ENCODE results near the gene ROCK2. TPM values are rescaled to one million over a fixed set of nuclear protein-coding genes. Genes with fewer than 3 reads are reported as not detected.
"Not testable (repeated sequence)": the region's sequence is repeated elsewhere in the genome, so short reads cannot be mapped to it uniquely, and the experiment has no call there.

The ROCK2 gene
- total RNA-seq, 1 donor from 2014 or later = 61.4 TPM

GRCh38 chr2:11175293-11175795 lies 169.1 kb downstream of the ROCK2 start:
- peaks cover 3% of the 10 kb centered on the region for H3K36me3 Mint-ChIP-seq (ENCODE audit: low read depth)
- no peak overlapping the region for H3K4me3 Mint-ChIP-seq (ENCODE audit: unreplicated experiment)
- peak; percentile 33 for DNase-seq (ENCODE audit: low spot score)
- peak overlapping the region; percentile 84 for H3K27ac Mint-ChIP-seq (ENCODE audit: unreplicated experiment)
- peaks cover 23% of the 10 kb centered on the region for H3K4me1 Mint-ChIP-seq (ENCODE audit: low read depth)
- no peaks in the 10 kb centered on the region for H3K27me3 Mint-ChIP-seq (ENCODE audit: low read depth)
- no peaks in the 10 kb centered on the region for H3K9me3 Mint-ChIP-seq (ENCODE audit: low read depth)
- TF ChIP-seq CTCF (IDR thresholded peaks at IDR 0.05) = no peak

GRCh38 chr2:11174222-11174621 lies 170.2 kb downstream of the ROCK2 start:
- H3K27ac Mint-ChIP-seq (ENCODE audit: unreplicated experiment) = no peak overlapping the region
- H3K36me3 Mint-ChIP-seq (ENCODE audit: low read depth) = peaks cover 1% of the 10 kb centered on the region
- H3K9me3 Mint-ChIP-seq (ENCODE audit: low read depth) = no peaks in the 10 kb centered on the region
- no peak for TF ChIP-seq CTCF (IDR thresholded peaks at IDR 0.05)
- DNase-seq (ENCODE audit: low spot score) = no peak
- H3K27me3 Mint-ChIP-seq (ENCODE audit: low read depth) = no peaks in the 10 kb centered on the region
- H3K4me1 Mint-ChIP-seq (ENCODE audit: low read depth) = peaks cover 32% of the 10 kb centered on the region
- H3K4me3 Mint-ChIP-seq (ENCODE audit: unreplicated experiment) = no peak overlapping the region

DNA sequence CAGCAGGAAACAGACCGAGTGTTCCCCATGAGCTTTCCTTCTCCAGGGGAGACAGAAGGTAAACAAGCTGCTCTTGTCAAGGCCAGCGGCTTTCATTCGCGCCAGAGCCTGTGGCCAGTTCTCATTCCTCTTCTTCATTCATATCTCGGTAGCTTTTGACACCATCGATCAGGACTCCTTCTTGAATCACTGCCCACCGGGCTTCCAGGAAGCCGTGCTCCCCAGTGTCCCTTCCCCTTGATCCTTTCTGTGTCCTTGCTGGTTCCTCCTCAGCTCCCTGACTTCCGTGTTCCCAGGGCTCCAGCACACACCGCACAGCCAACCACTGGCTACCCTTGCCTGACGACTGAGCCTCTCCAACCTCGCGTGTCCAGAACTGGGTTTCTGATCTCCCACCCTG lies 175.1 kb downstream of the ROCK2 start:
- Mint-ChIP-seq H3K4me3 (ENCODE audit: unreplicated experiment) (no peak overlapping the region), H3K4me1 (ENCODE audit: low read depth) (peaks cover 17% of the 10 kb centered on the region), H3K9me3 (ENCODE audit: low read depth) (no peaks in the 10 kb centered on the region), H3K27me3 (ENCODE audit: low read depth) (no peaks in the 10 kb centered on the region), H3K36me3 (ENCODE audit: low read depth) (no peaks in the 10 kb centered on the region), H3K27ac (ENCODE audit: unreplicated experiment) (peak overlapping the region; percentile 80)
- no peak for TF ChIP-seq CTCF (IDR thresholded peaks at IDR 0.05)
- DNase-seq (ENCODE audit: low spot score) = peak; percentile 43

- Mint-ChIP-seq H3K4me3 (ENCODE audit: unreplicated experiment) (no peak overlapping the region), H3K27me3 (ENCODE audit: low read depth) (no peaks in the 10 kb centered on the region), H3K27ac (ENCODE audit: unreplicated experiment) (no peak overlapping the region), H3K9me3 (ENCODE audit: low read depth) (no peaks in the 10 kb centered on the region), H3K4me1 (ENCODE audit: low read depth) (peaks cover 17% of the 10 kb centered on the region), H3K36me3 (ENCODE audit: low read depth) (peaks cover 1% of the 10 kb centered on the region)
- TF ChIP-seq CTCF (IDR thresholded peaks at IDR 0.05) = no peak
- DNase-seq (ENCODE audit: low spot score) = peak; percentile 74
Observed at GRCh38 chr2:11168488-11168887, 175.9 kb downstream of the ROCK2 start.

DNA sequence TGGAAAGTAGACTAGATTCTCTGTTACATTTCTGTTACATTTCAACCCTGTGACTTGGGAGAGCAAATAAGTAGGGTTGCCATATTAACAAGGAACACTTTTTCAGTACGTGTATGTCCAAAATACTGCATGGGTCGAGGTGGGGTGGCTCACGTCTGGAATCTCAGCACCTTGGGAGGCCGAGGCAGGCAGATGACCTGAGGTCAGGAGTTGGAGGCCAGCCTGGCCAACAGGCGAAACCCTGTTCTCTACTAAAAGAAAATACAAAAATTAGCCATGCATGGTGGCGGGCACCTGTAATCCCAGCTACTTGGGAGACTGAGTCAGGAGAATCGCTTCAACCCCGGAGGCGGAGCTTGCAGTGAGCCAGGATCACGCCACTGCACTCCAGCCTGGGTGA lies 178.0 kb downstream of the ROCK2 start:
- Mint-ChIP-seq H3K27ac (ENCODE audit: unreplicated experiment) (no peak overlapping the region), H3K4me3 (ENCODE audit: unreplicated experiment) (no peak overlapping the region), H3K27me3 (ENCODE audit: low read depth) (no peaks in the 10 kb centered on the region), H3K36me3 (ENCODE audit: low read depth) (peaks cover 1% of the 10 kb centered on the region), H3K4me1 (ENCODE audit: low read depth) (peaks cover 17% of the 10 kb centered on the region), H3K9me3 (ENCODE audit: low read depth) (no peaks in the 10 kb centered on the region)
- TF ChIP-seq CTCF (IDR thresholded peaks at IDR 0.05) = no peak
- DNase-seq (ENCODE audit: low spot score) = no peak

DNA sequence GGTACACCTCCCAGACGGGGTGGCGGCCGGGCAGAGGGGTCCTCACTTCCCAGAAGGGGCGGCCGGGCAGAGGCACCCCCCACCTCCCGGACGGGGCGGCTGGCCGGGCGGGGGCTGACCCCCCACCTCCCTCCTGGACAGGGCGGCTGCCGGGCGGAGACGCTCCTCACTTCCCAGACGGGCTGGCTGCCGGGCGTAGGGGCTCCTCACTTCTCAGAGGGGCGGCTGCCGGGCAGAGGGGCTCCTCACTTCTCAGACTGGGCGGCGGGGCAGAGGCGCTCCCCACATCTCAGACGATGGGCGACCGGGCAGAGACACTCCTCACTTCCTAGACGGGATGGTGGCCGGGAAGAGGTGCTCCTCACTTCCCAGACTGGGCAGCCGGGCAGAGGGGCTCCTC lies 179.4 kb downstream of the ROCK2 start:
- not testable (repeated sequence) for H3K27me3 Mint-ChIP-seq (ENCODE audit: low read depth); DNase-seq (ENCODE audit: low spot score); H3K36me3 Mint-ChIP-seq (ENCODE audit: low read depth); H3K27ac Mint-ChIP-seq (ENCODE audit: unreplicated experiment); H3K9me3 Mint-ChIP-seq (ENCODE audit: low read depth); H3K4me3 Mint-ChIP-seq (ENCODE audit: unreplicated experiment)
- H3K4me1 Mint-ChIP-seq (ENCODE audit: low read depth) = peaks cover 15% of the 10 kb centered on the region

Measured in chondrocyte (in vitro differentiated cells).